Upper lobe of right lung (tissue), 1 donor: ENCODE measurements around the gene MIDN. TPM values are rescaled to one million over a fixed set of nuclear protein-coding genes. Genes with fewer than 3 reads are reported as not detected.

Experiments used
- ATAC-seq: fragments of 200-7000 bp; cut with Tn5 transposase; one replicate; pipeline ENCODE4 v1.9.1; 2020; ENCODE audit warnings: mild to moderate bottlenecking, moderate library complexity
- DNase-seq: peaks from one replicate; pipeline ENCODE4 v3.0.0-alpha.2; 2020
- H3K27ac ChIP-seq: fragments of 200-600 bp; one replicate; pipeline ENCODE4 v1.8.0; 2022
- H3K27me3 ChIP-seq: fragments of 200-600 bp; one replicate; pipeline ENCODE4 v1.8.0; 2022; ENCODE audit warnings: mild to moderate bottlenecking
- H3K36me3 ChIP-seq: fragments of 200-600 bp; one replicate; pipeline ENCODE4 v1.8.0; 2022
- H3K4me1 ChIP-seq: fragments of 200-600 bp; one replicate; pipeline ENCODE4 v1.8.0; 2022
- H3K4me3 ChIP-seq: fragments of 200-600 bp; one replicate; pipeline ENCODE4 v1.8.0; 2022; ENCODE audit warnings: mild to moderate bottlenecking
- H3K9me3 ChIP-seq: fragments of 200-600 bp; one replicate; pipeline ENCODE4 v1.8.0; 2022
- intact Hi-C: fragments of 100-400 bp; cut with DNase I; formaldehyde crosslinking; loops from one replicate; pipeline ENCODE4 v1.11.0; 2022
- total RNA-seq: library from RNA; stranded (reverse); fragmentation: NEBNext Ultra II Directional; extraction: Animal tissue kit (Norgen Biotek cat#: 25700); gene quantifications from one replicate; pipeline ENCODE4 v1.2.1, GENCODE V29; 2021
- TF ChIP-seq, protein P1 (sequence below): fragments of 200-600 bp; IDR thresholded peaks from one replicate; pipeline ENCODE4 v1.8.0; 2022; ENCODE audit warnings: antibody characterized with exemption
- donor health status: DM: no; HTN: yes; CAD: no; lungs with severe emphysema.

Gene MIDN
- total RNA-seq, 1 donor from 2014 or later, result 135 TPM

DNA sequence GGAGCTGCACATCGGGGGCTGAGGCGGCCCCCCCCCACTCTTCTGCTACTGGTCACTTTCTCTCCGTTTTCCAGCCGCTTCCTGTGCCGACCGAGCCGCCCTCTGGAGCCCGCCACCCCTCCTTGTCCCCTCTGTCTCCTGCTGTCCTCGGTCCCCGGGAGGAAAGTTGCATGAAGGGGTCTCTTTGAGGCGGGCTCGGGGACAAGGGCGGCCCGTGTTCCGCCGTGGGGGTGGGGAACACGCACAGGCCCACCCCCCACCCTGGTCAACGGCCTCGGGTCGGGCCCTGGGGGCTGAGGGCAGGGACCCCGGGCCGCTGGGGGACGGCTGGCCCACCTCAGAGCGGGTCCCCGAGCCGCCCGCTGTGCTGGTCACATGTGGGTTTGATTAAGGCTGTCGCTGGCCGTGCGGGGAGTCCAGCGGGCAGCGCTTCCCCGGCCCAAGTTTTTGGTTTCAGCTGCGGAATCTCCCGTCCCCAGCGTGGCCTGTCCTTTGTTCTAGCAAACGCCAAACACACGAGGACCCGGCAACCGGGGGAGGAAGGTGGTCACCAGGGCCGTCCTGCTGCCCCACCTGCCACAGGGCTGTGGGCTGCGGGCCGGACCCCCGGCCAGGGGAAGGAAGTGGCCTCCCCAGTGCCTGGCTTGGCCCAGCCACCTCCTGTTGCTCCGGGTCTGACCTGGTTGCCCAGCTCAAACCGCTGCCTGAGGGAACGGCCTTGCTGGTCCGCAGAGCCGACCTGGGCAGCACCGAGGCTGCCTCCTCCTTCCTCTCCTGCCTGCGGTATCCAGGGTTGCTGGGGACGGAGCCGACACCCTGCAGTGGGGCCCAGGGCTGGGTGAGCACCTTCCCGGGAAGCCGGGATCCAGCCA, 39.2 kb downstream of the MIDN start:
- no peaks in the 10 kb centered on the region for H3K36me3 ChIP-seq
- no peak overlapping the region for H3K27ac ChIP-seq
- H3K9me3 ChIP-seq, result no peaks in the 10 kb centered on the region
- H3K4me3 ChIP-seq, result no peak overlapping the region
- ATAC-seq (no peak), DNase-seq (no peak)
- no peaks in the 10 kb centered on the region for H3K4me1 ChIP-seq
- intact Hi-C loops, result no loop called here
- TF ChIP-seq, protein P1, sequence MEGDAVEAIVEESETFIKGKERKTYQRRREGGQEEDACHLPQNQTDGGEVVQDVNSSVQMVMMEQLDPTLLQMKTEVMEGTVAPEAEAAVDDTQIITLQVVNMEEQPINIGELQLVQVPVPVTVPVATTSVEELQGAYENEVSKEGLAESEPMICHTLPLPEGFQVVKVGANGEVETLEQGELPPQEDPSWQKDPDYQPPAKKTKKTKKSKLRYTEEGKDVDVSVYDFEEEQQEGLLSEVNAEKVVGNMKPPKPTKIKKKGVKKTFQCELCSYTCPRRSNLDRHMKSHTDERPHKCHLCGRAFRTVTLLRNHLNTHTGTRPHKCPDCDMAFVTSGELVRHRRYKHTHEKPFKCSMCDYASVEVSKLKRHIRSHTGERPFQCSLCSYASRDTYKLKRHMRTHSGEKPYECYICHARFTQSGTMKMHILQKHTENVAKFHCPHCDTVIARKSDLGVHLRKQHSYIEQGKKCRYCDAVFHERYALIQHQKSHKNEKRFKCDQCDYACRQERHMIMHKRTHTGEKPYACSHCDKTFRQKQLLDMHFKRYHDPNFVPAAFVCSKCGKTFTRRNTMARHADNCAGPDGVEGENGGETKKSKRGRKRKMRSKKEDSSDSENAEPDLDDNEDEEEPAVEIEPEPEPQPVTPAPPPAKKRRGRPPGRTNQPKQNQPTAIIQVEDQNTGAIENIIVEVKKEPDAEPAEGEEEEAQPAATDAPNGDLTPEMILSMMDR, result no peak
- peaks cover 82% of the 10 kb centered on the region for H3K27me3 ChIP-seq

DNA sequence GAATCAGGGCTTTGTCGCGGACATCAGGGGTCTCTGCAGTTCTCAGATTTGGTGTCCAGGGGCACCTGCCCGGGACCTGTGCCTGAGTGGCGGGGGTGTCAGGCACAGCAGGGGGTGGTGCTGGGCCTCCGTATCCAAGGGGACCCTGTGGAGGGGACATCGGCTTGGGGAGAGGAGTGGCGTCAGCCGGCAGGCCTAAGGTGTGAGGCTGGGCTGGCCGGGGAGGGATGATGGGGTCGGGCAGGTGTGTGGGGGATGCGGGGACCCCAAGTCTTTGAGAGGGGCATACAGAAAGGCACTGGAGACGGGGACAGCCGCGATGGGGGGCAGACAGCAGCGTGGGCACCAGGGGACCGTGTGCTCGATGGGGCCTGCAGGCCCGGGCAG, 39.8 kb downstream of the MIDN start:
- ATAC-seq (no peak), DNase-seq (no peak)
- intact Hi-C loops, result no loop called here
- Histone ChIP-seq H3K4me1 (no peaks in the 10 kb centered on the region), H3K27ac (no peak overlapping the region), H3K36me3 (no peaks in the 10 kb centered on the region), H3K4me3 (no peak overlapping the region), H3K27me3 (peaks cover 88% of the 10 kb centered on the region), H3K9me3 (no peaks in the 10 kb centered on the region)
- TF ChIP-seq, protein P1, result no peak

DNA sequence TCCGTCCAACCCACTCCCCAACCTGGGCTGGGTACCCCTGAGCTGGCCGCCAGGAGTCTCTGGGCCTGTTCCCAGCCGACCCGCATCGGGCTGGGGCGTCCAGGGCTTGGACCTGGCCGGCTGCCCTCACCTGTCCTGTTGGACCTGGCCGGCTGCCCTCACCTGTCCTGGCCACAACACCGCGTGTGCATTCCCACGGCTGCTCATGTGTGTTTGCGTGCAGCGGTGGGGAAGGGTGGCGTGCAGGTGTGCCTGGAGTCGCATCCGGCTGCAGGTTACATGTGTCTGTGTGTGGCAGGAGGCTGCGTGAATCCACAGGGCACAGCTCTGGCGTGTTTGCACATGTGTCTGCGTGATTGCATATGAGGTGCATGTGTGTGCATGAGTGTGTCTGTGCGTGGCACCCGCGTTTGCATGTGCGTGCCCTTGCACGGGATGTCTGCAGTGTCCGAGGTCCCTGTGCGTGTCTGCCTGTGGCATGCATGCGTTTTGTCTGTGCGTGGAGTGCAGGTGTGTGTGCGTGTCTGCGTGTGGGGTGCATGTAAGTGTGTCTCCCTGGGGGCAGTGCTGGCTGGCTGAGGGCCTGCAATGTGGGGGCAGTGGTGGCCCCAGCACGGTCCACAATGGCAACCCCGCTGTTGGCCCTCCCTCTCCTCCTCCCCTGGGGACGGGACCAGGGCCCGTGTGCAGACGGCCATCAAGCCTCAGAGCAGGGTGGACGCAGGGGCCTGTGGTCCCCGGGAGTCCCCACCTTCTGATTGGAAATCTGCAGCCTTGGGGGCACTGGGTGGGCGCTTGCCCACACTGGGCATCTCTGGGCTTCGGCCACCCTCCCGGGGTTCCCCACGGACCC, 40.7 kb downstream of the MIDN start:
- intact Hi-C loops, result no loop called here
- Histone ChIP-seq H3K4me1 (no peaks in the 10 kb centered on the region), H3K27ac (no peak overlapping the region), H3K9me3 (no peaks in the 10 kb centered on the region), H3K27me3 (peaks cover 89% of the 10 kb centered on the region), H3K36me3 (no peaks in the 10 kb centered on the region), H3K4me3 (no peak overlapping the region)
- no peak for ATAC-seq
- TF ChIP-seq, protein P1, result no peak
- DNase-seq, result no peak

DNA sequence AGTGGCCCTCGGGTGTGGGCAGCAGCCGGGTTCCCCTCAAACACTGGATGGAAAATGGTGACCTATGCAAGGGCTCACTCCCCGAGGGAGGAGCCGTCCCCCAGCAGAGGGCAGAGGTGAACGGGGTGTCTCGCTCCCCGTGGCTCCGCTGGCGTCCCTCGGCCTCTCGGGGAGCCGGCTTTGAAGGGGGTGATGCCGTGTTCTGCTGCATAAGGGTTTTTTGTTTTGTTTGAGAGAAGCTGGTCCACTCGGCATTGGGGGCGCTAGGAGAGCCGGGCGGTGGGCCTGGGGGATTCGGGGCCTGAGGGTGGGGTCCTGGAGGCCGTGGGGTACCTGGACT, 41.3 kb downstream of the MIDN start:
- peaks cover 89% of the 10 kb centered on the region for H3K27me3 ChIP-seq
- no peaks in the 10 kb centered on the region for H3K9me3 ChIP-seq
- intact Hi-C loops, result no loop called here
- DNase-seq (no peak), ATAC-seq (no peak)
- no peaks in the 10 kb centered on the region for H3K4me1 ChIP-seq
- no peak overlapping the region for H3K4me3 ChIP-seq
- no peak overlapping the region for H3K27ac ChIP-seq
- TF ChIP-seq, protein P1, result no peak
- no peaks in the 10 kb centered on the region for H3K36me3 ChIP-seq

DNA sequence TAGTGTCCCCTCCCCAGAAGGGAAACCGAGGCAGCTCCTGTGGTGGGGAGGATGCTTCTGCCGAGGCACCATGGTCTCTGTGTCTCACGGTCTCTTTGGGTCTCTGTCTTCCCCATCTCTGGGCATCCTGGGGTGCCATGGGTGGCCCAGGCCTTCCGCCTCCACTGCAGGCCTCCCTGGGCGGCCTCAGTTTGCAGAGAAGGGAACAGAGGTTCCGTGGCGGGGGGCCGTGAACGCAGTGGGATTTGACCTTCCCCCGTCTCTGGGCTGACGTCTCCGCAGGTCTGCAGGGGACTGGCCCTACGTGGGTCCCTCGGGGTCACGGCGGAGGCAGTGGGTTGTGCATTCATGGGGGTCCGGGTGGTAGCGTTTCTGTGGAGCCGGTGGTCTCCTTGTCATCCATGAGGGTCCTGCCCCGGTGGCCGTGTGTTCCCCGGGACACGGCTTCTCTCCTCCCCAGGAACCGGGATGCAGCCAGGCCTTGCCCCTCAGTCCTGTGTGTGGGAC, 41.9 kb downstream of the MIDN start:
- no peaks in the 10 kb centered on the region for H3K4me1 ChIP-seq
- DNase-seq (no peak), ATAC-seq (no peak)
- H3K9me3 ChIP-seq, result no peaks in the 10 kb centered on the region
- TF ChIP-seq, protein P1, result no peak
- intact Hi-C loops, result no loop called here
- H3K36me3 ChIP-seq, result no peaks in the 10 kb centered on the region
- no peak overlapping the region for H3K4me3 ChIP-seq
- no peak overlapping the region for H3K27ac ChIP-seq
- H3K27me3 ChIP-seq, result peaks cover 88% of the 10 kb centered on the region
